ENCODE measurements around the gene MBNL1. TPM values are rescaled to one million over a fixed set of nuclear protein-coding genes. Genes with fewer than 3 reads are reported as not detected.

Gene MBNL1
- total RNA-seq, 1 donor: 465 TPM

DNA sequence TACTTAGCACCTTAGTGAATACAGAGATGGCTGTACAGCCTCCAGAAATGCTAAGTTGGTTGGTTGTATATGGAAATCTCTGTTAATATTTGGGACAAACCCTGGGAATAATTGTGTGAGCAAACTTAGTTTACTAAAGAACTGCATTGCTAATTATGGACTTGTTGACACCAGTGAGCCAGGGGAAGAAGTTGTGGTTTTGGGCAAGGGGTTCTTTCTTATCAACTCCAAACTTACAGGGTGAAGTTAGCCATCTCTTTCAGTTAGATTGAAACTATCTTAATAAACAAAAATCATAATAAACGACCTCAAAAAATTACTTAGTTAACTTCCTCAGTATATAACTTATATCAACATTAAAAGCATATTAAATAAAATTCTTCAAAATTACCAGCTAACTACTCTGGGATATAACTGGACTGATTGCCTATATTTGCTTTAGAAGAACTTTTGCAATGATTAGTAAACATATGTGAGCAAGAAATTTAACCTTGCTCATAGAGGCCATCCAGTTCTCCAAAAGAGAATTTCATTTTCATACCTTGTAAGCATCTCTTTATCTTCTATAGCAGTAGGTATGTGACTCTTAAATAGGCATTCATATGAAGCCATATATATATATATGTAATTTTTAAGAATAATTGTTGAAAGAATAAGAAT, 24.7 kb downstream of the MBNL1 start:
- no peak for DNase-seq (ENCODE audit: low read depth)
- no peak overlapping the region for H3K4me3 ChIP-seq (ENCODE audit: low read depth, low read length)
- TF ChIP-seq, protein P1, sequence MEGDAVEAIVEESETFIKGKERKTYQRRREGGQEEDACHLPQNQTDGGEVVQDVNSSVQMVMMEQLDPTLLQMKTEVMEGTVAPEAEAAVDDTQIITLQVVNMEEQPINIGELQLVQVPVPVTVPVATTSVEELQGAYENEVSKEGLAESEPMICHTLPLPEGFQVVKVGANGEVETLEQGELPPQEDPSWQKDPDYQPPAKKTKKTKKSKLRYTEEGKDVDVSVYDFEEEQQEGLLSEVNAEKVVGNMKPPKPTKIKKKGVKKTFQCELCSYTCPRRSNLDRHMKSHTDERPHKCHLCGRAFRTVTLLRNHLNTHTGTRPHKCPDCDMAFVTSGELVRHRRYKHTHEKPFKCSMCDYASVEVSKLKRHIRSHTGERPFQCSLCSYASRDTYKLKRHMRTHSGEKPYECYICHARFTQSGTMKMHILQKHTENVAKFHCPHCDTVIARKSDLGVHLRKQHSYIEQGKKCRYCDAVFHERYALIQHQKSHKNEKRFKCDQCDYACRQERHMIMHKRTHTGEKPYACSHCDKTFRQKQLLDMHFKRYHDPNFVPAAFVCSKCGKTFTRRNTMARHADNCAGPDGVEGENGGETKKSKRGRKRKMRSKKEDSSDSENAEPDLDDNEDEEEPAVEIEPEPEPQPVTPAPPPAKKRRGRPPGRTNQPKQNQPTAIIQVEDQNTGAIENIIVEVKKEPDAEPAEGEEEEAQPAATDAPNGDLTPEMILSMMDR (IDR thresholded peaks at IDR 0.05; ENCODE audit: insufficient read depth, low read length): no peak

DNA sequence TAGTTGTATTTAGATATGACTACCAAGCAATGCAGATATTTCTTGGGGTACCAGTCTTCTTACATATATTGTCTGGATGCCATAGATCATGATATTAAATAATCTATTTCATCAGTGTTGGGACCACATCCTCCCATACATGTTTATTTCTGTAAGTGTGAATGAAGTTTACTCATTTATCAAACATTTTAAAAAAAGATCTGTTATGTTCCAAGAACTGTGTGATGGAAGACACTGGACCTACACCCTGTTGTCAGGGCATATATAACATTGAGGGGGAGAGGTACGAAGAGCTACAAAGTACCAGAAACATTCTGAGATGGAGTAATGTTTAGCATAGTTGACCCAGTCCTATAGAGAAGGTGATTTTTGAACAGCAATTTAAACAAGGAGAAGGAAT, 26.6 kb downstream of the MBNL1 start:
- TF ChIP-seq, protein P1 (IDR thresholded peaks at IDR 0.05; ENCODE audit: insufficient read depth, low read length): no peak
- DNase-seq (ENCODE audit: low read depth): no peak
- H3K4me3 ChIP-seq (ENCODE audit: low read depth, low read length): no peak overlapping the region

DNA sequence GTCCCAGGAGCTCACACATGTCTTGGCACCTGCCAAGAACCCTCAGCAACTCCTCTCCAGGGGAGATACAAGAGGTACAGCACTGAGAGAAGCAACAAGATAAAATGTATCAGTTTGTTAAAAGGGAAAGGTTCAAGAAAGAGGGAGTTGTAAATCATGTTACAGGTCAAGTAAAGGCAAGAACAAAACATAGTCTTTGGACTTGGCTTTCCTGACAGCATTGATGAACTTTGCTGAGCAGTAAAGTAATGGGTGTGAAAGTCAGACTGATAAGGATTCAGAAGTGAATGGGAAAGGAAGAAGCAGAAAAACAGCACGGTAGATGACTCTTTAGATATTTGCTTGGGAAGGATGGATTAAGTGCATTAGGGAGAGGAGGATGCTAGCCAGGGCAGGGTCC, 27.1 kb downstream of the MBNL1 start:
- TF ChIP-seq, protein P1 (IDR thresholded peaks at IDR 0.05; ENCODE audit: insufficient read depth, low read length): no peak
- no peak for DNase-seq (ENCODE audit: low read depth)
- no peak overlapping the region for H3K4me3 ChIP-seq (ENCODE audit: low read depth, low read length)

- TF ChIP-seq, protein P1 (IDR thresholded peaks at IDR 0.05; ENCODE audit: insufficient read depth, low read length): no peak
- no peak for DNase-seq (ENCODE audit: low read depth)
- no peak overlapping the region for H3K4me3 ChIP-seq (ENCODE audit: low read depth, low read length)
These were observed 27.7 kb downstream of the MBNL1 start for GRCh38 chr3:152296382-152296781.

DNA sequence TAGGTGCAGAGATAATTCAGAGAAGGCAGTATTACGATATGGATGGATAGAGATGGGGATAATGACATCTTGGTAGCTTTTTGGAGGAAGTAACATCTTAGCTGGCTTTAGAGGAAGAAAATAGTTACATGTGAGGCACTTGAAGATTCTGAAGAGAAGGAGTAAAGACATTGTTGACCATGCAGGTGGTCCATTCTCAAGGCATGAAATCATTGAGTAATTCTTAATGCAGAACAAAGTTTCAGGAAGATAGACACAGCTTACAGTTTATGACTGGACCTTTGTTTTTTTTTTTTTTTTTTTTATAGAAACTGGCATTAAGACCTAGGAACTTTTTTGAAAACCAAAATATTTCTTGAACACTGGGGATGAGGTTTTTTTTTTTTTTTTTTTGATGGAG, 28.2 kb downstream of the MBNL1 start:
- DNase-seq (ENCODE audit: low read depth): no peak
- no peak overlapping the region for H3K4me3 ChIP-seq (ENCODE audit: low read depth, low read length)
- TF ChIP-seq, protein P1 (IDR thresholded peaks at IDR 0.05; ENCODE audit: insufficient read depth, low read length): no peak

- TF ChIP-seq, protein P1 (IDR thresholded peaks at IDR 0.05; ENCODE audit: insufficient read depth, low read length): no peak
- peak; percentile 99 for DNase-seq (ENCODE audit: low read depth)
- peak overlapping the region; percentile 54 for H3K4me3 ChIP-seq (ENCODE audit: low read depth, low read length)
These were observed 29.9 kb downstream of the MBNL1 start for GRCh38 chr3:152298393-152299248.

Measured in fibroblast of the aortic adventitia (primary cell).